Uterus (tissue), 4 donors: ENCODE measurements around the gene BRMS1. TPM values are rescaled to one million over a fixed set of nuclear protein-coding genes. Genes with fewer than 3 reads are reported as not detected.
"Not testable (repeated sequence)": the region's sequence is repeated elsewhere in the genome, so short reads cannot be mapped to it uniquely, and the experiment has no call there.

Experiments used
- DNase-seq, 2 donors: peaks; one replicate each; pipeline ENCODE4 v3.0.0-alpha.2; 2019 to 2020
- H3K27ac ChIP-seq, 2 donors: fragments of 200-600 bp; sonication (generic); 1 replicate in 1 of 2; 2 replicates in 1 of 2; pipeline ENCODE4 v1.5.1; 2016 to 2018
- H3K27me3 ChIP-seq, 2 donors: fragments of 200-600 bp; sonication (generic); one replicate each; pipeline ENCODE4 v1.5.1; 2018 to 2019; ENCODE audit warnings: control low read depth in 1 of 2
- H3K36me3 ChIP-seq, 2 donors: fragments of 200-600 bp; sonication (generic); one replicate each; pipeline ENCODE4 v1.5.1; 2019; ENCODE audit warnings: control low read depth in 1 of 2
- H3K4me1 ChIP-seq, 2 donors: fragments of 200-600 bp; sonication (generic); one replicate each; pipeline ENCODE4 v1.5.1; 2018 to 2019; ENCODE audit warnings: control low read depth in 1 of 2
- H3K4me3 ChIP-seq, 2 donors: fragments of 200-600 bp; sonication (generic); 1 replicate in 1 of 2; 2 replicates in 1 of 2; pipeline ENCODE4 v1.5.1; 2018 to 2019; ENCODE audit warnings: mild to moderate bottlenecking in 1 of 2
- H3K9me3 ChIP-seq, 2 donors: fragments of 200-600 bp; sonication (generic); one replicate each; pipeline ENCODE4 v1.5.1; 2019; ENCODE audit warnings: control low read depth in 1 of 2
- CTCF ChIP-seq, 4 experiments: fragments of 200-600 bp in 2 of 4; fragments of 450-650 bp in 2 of 4; sonication (generic) in 2 of 4; IDR thresholded peaks; one replicate each; pipeline ENCODE4 v1.5.1; 2016 to 2019; ENCODE audit warnings: antibody characterized with exemption in 4 of 4, mild to moderate bottlenecking in 2 of 4, moderate library complexity in 1 of 4
- POLR2A ChIP-seq, 2 donors: fragments of 450-650 bp; IDR thresholded peaks; one replicate each; pipeline ENCODE4 v1.6.1; 2016; ENCODE audit warnings: antibody characterized with exemption in 2 of 2, mild to moderate bottlenecking in 1 of 2, moderate library complexity in 1 of 2
- intact Hi-C: fragments of 100-400 bp; cut with DNase I; formaldehyde crosslinking; loops from one replicate; pipeline ENCODE4 v1.15.1; 2023; ENCODE audit warnings: low total_unique reads
- total RNA-seq, 4 donors: library from RNA; depleted of rRNA in 3 of 4; stranded (reverse); fragments of >200 nt in 3 of 4; gene quantifications; one replicate each; pipeline versions ENCODE4 v1.1.0 to v1.2.4, GENCODE V29; 2014 to 2023
- donor health status: DM: yes; HTN: yes; CAD: no.

Gene BRMS1
- total RNA-seq, 4 donors from 2014 or later = 15.0 to 77.4 (median 21.9) TPM

GRCh38 chr11:66362481-66363147, 17.7 kb upstream of the BRMS1 start:
- Histone ChIP-seq H3K4me1 (no peaks in the 10 kb centered on the region), H3K27me3 (no peaks in the 10 kb centered on the region), H3K27ac (no peak overlapping the region), H3K4me3 (no peak overlapping the region), H3K36me3 (no peaks in the 10 kb centered on the region), H3K9me3 (no peaks in the 10 kb centered on the region)
- no peak for TF ChIP-seq CTCF (IDR thresholded peaks at IDR 0.05)
- no peak for TF ChIP-seq POLR2A (IDR thresholded peaks at IDR 0.05)
- no peak for DNase-seq
- intact Hi-C loops = no loop called here

GRCh38 chr11:66361502-66361941, 16.6 kb upstream of the BRMS1 start:
- Histone ChIP-seq H3K4me1 (no peaks in the 10 kb centered on the region), H3K27me3 (no peaks in the 10 kb centered on the region), H3K36me3 (no peaks in the 10 kb centered on the region), H3K9me3 (no peaks in the 10 kb centered on the region), H3K27ac (no peak overlapping the region), H3K4me3 (no peak overlapping the region)
- no peak for DNase-seq
- intact Hi-C loops = no loop called here
- TF ChIP-seq POLR2A (IDR thresholded peaks at IDR 0.05) (no peak), CTCF (IDR thresholded peaks at IDR 0.05) (no peak)

- DNase-seq = no peak
These were observed 15.6 kb upstream of the BRMS1 start for GRCh38 chr11:66360406-66361073.

GRCh38 chr11:66359662-66360087, 14.8 kb upstream of the BRMS1 start:
- Histone ChIP-seq H3K36me3 (no peaks in the 10 kb centered on the region), H3K9me3 (no peaks in the 10 kb centered on the region), H3K4me1 (no peaks in the 10 kb centered on the region), H3K27me3 (no peaks in the 10 kb centered on the region), H3K4me3 (no peak overlapping the region), H3K27ac (no peak overlapping the region)
- DNase-seq = no peak
- TF ChIP-seq POLR2A (IDR thresholded peaks at IDR 0.05) (no peak), CTCF (IDR thresholded peaks at IDR 0.05) (no peak)
- intact Hi-C loops = no loop called here

More at GRCh38 chr11:66360406-66361073, 15.6 kb upstream of the BRMS1 start:
- intact Hi-C loops = no loop called here
- Histone ChIP-seq H3K9me3 (no peaks in the 10 kb centered on the region), H3K4me1 (no peaks in the 10 kb centered on the region), H3K27me3 (no peaks in the 10 kb centered on the region), H3K36me3 (no peaks in the 10 kb centered on the region), H3K4me3 (no peak overlapping the region), H3K27ac (no peak overlapping the region)
- TF ChIP-seq POLR2A (IDR thresholded peaks at IDR 0.05) (no peak), CTCF (IDR thresholded peaks at IDR 0.05) (no peak)

GRCh38 chr11:66350560-66351235, 5.8 kb upstream of the BRMS1 start:
- H3K36me3 ChIP-seq, H3K27me3 ChIP-seq, intact Hi-C loops, H3K9me3 ChIP-seq, H3K27ac ChIP-seq, H3K4me3 ChIP-seq, DNase-seq: not testable (repeated sequence)
- H3K4me1 ChIP-seq = peaks cover 10 to 12% of the 10 kb centered on the region in 2 donors
